Transverse colon (tissue), 4 donors: ENCODE data around the gene RNF128. TPM values are rescaled to one million over a fixed set of nuclear protein-coding genes. Genes with fewer than 3 reads are reported as not detected.

Source experiments
- DNase-seq: peaks from one replicate; pipeline ENCODE4 v3.0.0-alpha.2; 2019
- H3K27ac ChIP-seq, 4 donors: fragments of 200-600 bp; sonication (generic); 2 replicates each; pipeline ENCODE4 v1.5.1; 2016 to 2018; ENCODE audit warnings: inconsistent platforms in 4 of 4
- H3K27me3 ChIP-seq: fragments of 200-600 bp; sonication (generic); 2 replicates; pipeline ENCODE4 v1.5.1; 2017; ENCODE audit warnings: inconsistent platforms
- H3K36me3 ChIP-seq, 4 donors: fragments of 200-600 bp; sonication (generic); 2 replicates each; pipeline ENCODE4 v1.5.1; 2017 to 2019; ENCODE audit warnings: inconsistent platforms in 4 of 4
- H3K4me1 ChIP-seq, 4 donors: fragments of 200-600 bp; sonication (generic); 2 replicates each; pipeline ENCODE4 v1.5.1; 2017 to 2020; ENCODE audit warnings: inconsistent platforms in 4 of 4
- H3K4me3 ChIP-seq, 4 donors: fragments of 200-600 bp; sonication (generic); 1 replicate in 1 of 4; 2 replicates in 3 of 4; pipeline versions ENCODE4 v1.5.1 to v1.6.1; 2017 to 2019; ENCODE audit warnings: inconsistent platforms in 4 of 4
- H3K9me3 ChIP-seq, 2 donors: fragments of 200-600 bp; sonication (generic); 2 replicates each; pipeline ENCODE4 v1.5.1; 2017 to 2019; ENCODE audit warnings: inconsistent platforms in 2 of 2
- EP300 ChIP-seq: sonication (generic); formaldehyde crosslinking; IDR thresholded peaks from one replicate; pipeline ENCODE4 v1.6.1; 2017; ENCODE audit warnings: antibody characterized with exemption, low read depth
- POLR2A ChIP-seq: fragments of 450-650 bp; IDR thresholded peaks from one replicate; pipeline ENCODE4 v1.6.1; 2016; ENCODE audit warnings: antibody characterized with exemption, mild to moderate bottlenecking, moderate library complexity
- POLR2AphosphoS5 ChIP-seq, 3 donors: sonication (generic); formaldehyde crosslinking; IDR thresholded peaks; one replicate each; pipeline ENCODE4 v1.6.1; 2016; ENCODE audit warnings: antibody characterized with exemption in 3 of 3
- WGBS, 2 donors: methylation state at CpG; one replicate each; pipeline ENCODE4 v1.1.5; 2018; ENCODE audit warnings: low coverage in 1 of 2; 5-methylcytosine and 5-hydroxymethylcytosine counted together
- in situ Hi-C, 4 donors: fragments of 200-750 bp; cut with MboI; loops; one replicate each; pipeline versions ENCODE4 v1.15.0 to v1.15.1; 2017; ENCODE audit warnings: low sequenced_read_pairs in 3 of 4, low pct_ligation_motif_present in 1 of 4, low pct_unique_long_range_greater_than_20kb in 1 of 4
- intact Hi-C: fragments of 100-400 bp; cut with DNase I; formaldehyde crosslinking; loops from one replicate; pipeline ENCODE4 v1.15.1; 2023; ENCODE audit warnings: low total_unique reads
- total RNA-seq, 4 donors: library from RNA; depleted of rRNA; stranded (reverse); fragments of >200 nt; gene quantifications; one replicate each; pipeline ENCODE4 v1.1.0, GENCODE V29; 2016
- TF ChIP-seq, protein P1 (sequence below), 5 experiments: fragments of 200-600 bp in 3 of 5; fragments of 450-650 bp in 2 of 5; sonication (generic) in 3 of 5; IDR thresholded peaks; 1 replicate in 2 of 5; 2 replicates in 3 of 5; pipeline ENCODE4 v1.5.1; 2016 to 2017; ENCODE audit warnings: antibody characterized with exemption in 5 of 5, inconsistent platforms in 3 of 5, mild to moderate bottlenecking in 2 of 5, moderate library complexity in 1 of 5

RNF128 gene
- total RNA-seq, 4 donors from 2014 or later, result 6.7 to 54.8 (median 30.4) TPM

DNA sequence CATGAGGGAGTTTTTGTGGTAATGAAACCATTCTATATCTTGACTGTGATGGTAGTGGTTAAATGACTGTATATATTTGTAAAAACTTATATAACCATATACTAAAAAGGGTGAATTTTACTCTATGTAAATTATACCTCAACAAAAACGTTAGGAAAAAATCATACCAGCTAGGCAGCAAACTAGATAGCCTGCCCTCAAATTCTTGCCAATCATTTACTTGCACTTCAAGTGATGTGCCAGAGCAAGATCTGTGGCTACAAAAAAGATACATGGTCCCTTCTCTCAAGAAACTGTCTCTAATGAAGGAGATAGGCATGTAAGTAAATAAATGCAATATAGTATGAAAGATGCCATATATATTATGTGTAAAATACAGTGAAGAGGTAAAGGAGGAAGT, 10.0 kb upstream of the RNF128 start:
- peak overlapping the region; percentile 9 to 51 (median 45) for H3K27ac ChIP-seq

DNA sequence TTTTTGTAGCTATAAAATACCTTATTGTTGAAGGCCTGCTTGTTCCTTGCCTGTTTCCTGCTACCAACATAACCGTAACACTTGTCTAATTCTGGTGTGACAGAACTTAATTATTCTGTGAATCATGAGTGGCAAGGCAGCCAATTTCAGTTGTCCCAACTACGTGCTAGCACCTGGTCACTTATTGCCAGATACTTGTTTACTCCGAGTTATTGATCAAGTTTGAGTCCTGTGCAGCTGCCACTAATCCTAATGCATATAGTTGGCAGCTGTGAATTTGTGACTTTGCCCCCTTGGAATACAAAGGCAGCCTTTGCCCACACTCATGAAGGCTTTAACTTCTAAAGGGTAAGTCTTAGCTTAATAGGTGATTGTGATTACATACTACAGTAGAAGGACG, 7.8 kb upstream of the RNF128 start:
- intact Hi-C loops, result no loop called here
- no peaks in the 10 kb centered on the region for H3K9me3 ChIP-seq
- DNase-seq, result no peak

More for the DNA sequence above, 10.0 kb upstream of the RNF128 start:
- 12 to 17% methylated on average over 1 of the region's 1 CpG for WGBS, 2 donors
- Histone ChIP-seq H3K27me3 (no peaks in the 10 kb centered on the region), H3K36me3 (no peaks in the 10 kb centered on the region), H3K4me3 (no peak overlapping the region), H3K4me1 (peaks cover 0 to 3% (median 0%) of the 10 kb centered on the region in 4 donors), H3K9me3 (no peaks in the 10 kb centered on the region)
- in situ Hi-C loops, result no loop called here
- no peak for TF ChIP-seq POLR2AphosphoS5 (IDR thresholded peaks at IDR 0.05)
- TF ChIP-seq, protein P1, sequence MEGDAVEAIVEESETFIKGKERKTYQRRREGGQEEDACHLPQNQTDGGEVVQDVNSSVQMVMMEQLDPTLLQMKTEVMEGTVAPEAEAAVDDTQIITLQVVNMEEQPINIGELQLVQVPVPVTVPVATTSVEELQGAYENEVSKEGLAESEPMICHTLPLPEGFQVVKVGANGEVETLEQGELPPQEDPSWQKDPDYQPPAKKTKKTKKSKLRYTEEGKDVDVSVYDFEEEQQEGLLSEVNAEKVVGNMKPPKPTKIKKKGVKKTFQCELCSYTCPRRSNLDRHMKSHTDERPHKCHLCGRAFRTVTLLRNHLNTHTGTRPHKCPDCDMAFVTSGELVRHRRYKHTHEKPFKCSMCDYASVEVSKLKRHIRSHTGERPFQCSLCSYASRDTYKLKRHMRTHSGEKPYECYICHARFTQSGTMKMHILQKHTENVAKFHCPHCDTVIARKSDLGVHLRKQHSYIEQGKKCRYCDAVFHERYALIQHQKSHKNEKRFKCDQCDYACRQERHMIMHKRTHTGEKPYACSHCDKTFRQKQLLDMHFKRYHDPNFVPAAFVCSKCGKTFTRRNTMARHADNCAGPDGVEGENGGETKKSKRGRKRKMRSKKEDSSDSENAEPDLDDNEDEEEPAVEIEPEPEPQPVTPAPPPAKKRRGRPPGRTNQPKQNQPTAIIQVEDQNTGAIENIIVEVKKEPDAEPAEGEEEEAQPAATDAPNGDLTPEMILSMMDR (IDR thresholded peaks at IDR 0.05), result no peak
- DNase-seq, result no peak
- intact Hi-C loops, result no loop called here

DNA sequence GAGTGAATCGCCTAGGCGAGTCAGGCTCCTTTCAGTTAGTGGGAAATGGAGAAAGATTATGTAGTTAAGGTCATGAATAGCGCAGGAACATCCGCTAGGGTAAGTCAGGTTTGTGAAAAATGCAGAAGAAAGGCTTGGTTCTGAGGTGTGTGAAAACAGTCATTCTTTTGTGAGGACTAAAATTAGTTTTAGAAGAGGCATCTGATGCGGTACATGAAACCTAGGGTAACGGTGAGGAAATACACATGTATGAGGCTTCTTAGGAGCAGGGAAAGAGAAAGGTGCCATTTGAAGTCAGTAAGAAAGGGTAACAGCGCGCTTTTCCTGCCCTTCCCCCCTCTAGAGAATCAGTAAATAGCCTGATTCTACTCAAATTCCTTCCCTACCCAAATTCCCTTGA, 570 bp upstream of the RNF128 start:
- no peak for TF ChIP-seq EP300
- TF ChIP-seq, protein P1 (IDR thresholded peaks at IDR 0.05), result peak in 1 of 5 experiments; percentile 35
- WGBS, 2 donors, result 8 to 34% methylated on average over 2 to 8 of the region's 8 CpGs
- intact Hi-C loops (no loop called here), in situ Hi-C loops (no loop called here)
- Histone ChIP-seq H3K27me3 (peaks cover 7% of the 10 kb centered on the region), H3K4me3 (peak overlapping the region in 3 of 4 donors; percentile 50 to 71 (median 53)), H3K27ac (peak overlapping the region; percentile 48 to 83 (median 80)), H3K36me3 (no peaks in the 10 kb centered on the region), H3K9me3 (no peaks in the 10 kb centered on the region), H3K4me1 (no peaks in the 10 kb centered on the region)
- DNase-seq, result no peak

More for the DNA sequence above, 7.8 kb upstream of the RNF128 start:
- in situ Hi-C loops, result no loop called here
- H3K4me1 ChIP-seq, result peaks cover 0 to 3% (median 0%) of the 10 kb centered on the region in 4 donors
- H3K27ac ChIP-seq, result no peak overlapping the region
- no peak overlapping the region for H3K4me3 ChIP-seq
- no peaks in the 10 kb centered on the region for H3K27me3 ChIP-seq
- H3K36me3 ChIP-seq, result no peaks in the 10 kb centered on the region
- whole genome bisulfite sequencing, 2 donors, result 40 to 44% methylated on average over 1 to 4 of the region's 4 CpGs
- TF ChIP-seq POLR2AphosphoS5 (IDR thresholded peaks at IDR 0.05) (no peak), POLR2A (no peak), EP300 (no peak)
- TF ChIP-seq, protein P1 (IDR thresholded peaks at IDR 0.05), result no peak

DNA sequence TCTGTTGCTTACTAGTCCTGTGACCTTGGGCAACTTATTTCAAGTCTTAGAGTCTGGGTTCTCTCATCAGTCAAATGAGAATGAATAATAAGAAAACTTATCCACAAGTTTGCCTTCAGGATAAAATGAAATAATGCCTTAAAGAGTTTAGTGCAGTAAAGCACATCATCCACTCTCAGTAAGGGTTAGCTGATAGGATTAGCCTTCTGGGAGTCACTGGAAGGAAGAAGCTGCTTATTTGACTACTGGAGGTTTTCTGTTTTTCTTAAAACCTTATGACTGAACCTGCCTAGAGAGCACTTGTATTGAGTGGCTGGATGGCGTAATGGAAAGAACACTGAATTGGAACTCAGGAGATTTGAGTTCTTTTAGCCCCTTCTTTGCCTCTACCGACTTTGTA, 1.8 kb downstream of the RNF128 start:
- in situ Hi-C loops, result no loop called here
- DNase-seq, result no peak
- Histone ChIP-seq H3K36me3 (no peaks in the 10 kb centered on the region), H3K27ac (peak overlapping the region in 3 of 4 donors; percentile 59 to 83 (median 82)), H3K9me3 (no peaks in the 10 kb centered on the region), H3K4me1 (no peaks in the 10 kb centered on the region), H3K27me3 (peaks cover 7% of the 10 kb centered on the region), H3K4me3 (peak overlapping the region in 1 of 4 donors; percentile 23)
- WGBS, 2 donors, result 52 to 71% methylated on average over 2 of the region's 2 CpGs
- TF ChIP-seq EP300, result no peak
- TF ChIP-seq, protein P1 (IDR thresholded peaks at IDR 0.05), result no peak
- TF ChIP-seq POLR2A, result no peak
- no peak for TF ChIP-seq POLR2AphosphoS5 (IDR thresholded peaks at IDR 0.05)
- intact Hi-C loops, result no loop called here
